HG03066 (cell line): Measurements from ENCODE around the gene PPAN.
A peak's percentile ranks its signal among the peaks of the same experiment; 100 is the strongest.

Experiments
- ATAC-seq: cut with Tn5 transposase; IDR thresholded peaks from one replicate; pipeline ENCODE4 v1.9.1; 2021; ENCODE audit warnings: low read depth; ENCODE audit not compliant: unreplicated experiment

The PPAN gene

GRCh38 chr19:10106100-10106936 is at the start of gene PPAN:
Gene PPAN (plus strand): TSS chr19:10106362. CDS start chr19:10106395, 33 bp downstream.
- peak; percentile 48 for ATAC-seq

GRCh38 chr19:10061717-10062310 is 44.3 kb upstream of the PPAN start:
- ATAC-seq: no peak

DNA sequence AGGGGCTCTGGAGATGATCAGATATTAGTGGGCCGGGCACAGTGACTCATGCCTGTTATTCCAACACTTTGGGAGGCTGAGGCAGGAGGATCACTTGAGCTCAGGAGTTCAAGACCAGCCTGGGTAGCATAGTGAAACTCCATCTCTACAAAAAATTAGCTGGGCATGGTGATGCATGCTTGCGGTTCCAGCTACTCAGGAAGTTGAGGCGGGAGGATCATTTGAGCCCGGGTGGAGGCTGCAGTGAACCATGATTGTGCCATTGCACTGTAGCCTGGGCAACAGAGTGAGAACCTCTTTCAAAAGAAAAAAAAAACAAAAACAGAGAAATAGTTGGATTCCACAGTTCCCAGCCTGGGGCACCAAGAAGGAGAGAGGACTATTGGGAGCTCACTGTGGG is 38.0 kb upstream of the PPAN start:
- no peak for ATAC-seq

- ATAC-seq: no peak
Observed at GRCh38 chr19:10069046-10069445, 37.1 kb upstream of the PPAN start.

- ATAC-seq: no peak
Observed at GRCh38 chr19:10070730-10071446, 35.3 kb upstream of the PPAN start.

GRCh38 chr19:10074153-10074552 is 32.0 kb upstream of the PPAN start:
- no peak for ATAC-seq

GRCh38 chr19:10076535-10076934 is 29.6 kb upstream of the PPAN start:
- no peak for ATAC-seq

GRCh38 chr19:10078329-10078728 is 27.8 kb upstream of the PPAN start:
- no peak for ATAC-seq

GRCh38 chr19:10079031-10079453 is 27.1 kb upstream of the PPAN start:
- no peak for ATAC-seq

DNA sequence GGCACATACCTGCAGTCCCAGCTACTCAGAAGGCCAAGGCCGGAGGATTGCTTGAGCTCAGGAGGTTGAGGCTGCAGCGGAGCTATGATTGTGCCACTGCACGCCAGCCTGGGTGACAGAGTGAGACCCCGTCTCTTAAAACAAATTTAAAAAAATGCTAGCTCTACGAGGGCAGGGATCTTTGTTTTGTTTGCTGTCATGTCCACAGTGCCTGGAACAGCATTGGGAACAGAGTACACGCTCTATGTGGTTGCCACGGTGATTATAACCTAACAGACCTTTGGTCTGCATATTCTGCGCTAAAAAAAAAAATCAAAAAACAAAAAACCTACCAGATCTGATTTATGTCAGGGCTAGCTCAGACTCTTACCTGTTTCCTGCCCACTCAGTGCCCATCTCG is 22.3 kb upstream of the PPAN start:
- ATAC-seq: no peak

DNA sequence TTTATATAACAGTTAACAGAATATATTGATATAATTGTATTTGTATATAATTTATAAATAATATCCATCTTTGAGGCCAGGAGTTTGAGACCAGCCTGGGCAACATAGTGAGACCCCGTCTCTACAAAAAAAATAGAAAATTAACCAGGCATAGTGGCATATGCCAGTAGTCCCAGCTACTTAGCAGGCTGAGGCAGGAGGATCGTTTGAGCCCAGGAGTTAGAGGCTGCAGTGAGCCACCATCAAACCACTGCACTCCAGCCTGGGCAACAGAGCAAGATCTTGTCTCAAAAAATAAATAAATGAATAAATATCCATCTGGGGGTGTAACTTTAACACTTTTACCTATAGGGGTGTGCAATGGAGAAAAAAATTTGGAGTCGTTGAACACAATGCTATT is 21.4 kb upstream of the PPAN start:
- no peak for ATAC-seq

GRCh38 chr19:10085641-10086590 is 20.2 kb upstream of the PPAN start, which contains the start of gene SHFL:
Gene SHFL (plus strand): TSS chr19:10086317. CDS start chr19:10086428, 111 bp downstream.
- no peak for ATAC-seq

DNA sequence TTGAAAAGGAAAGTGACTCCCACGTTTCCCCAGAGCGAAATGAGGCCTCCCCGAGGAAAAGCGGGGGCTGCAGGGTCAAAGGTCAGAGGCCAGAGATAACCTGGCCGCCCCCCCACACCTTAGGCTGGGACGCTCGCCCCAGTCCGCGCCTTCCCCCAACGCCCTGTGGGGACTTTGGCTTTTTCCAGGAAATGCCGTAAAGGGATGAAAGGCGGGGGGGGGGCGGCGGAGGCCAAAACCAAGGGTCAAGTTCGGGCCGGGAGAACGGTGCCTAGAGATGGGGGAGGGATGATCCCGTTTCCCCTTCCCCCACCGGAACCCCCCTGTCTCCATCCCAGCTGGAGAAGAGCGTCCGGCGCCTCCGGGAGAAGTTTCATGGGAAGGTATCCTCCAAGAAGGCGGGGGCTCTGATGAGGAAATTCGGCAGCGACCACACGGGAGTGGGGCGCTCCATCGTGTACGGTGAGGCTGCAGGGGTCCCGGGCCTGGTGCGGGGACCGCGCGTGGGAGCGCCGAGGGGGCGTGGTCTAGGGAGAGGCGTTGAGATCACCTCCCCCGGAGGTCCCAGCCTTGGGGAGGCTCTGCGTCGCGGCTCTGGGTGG is 19.5 kb upstream of the PPAN start:
- no peak for ATAC-seq

DNA sequence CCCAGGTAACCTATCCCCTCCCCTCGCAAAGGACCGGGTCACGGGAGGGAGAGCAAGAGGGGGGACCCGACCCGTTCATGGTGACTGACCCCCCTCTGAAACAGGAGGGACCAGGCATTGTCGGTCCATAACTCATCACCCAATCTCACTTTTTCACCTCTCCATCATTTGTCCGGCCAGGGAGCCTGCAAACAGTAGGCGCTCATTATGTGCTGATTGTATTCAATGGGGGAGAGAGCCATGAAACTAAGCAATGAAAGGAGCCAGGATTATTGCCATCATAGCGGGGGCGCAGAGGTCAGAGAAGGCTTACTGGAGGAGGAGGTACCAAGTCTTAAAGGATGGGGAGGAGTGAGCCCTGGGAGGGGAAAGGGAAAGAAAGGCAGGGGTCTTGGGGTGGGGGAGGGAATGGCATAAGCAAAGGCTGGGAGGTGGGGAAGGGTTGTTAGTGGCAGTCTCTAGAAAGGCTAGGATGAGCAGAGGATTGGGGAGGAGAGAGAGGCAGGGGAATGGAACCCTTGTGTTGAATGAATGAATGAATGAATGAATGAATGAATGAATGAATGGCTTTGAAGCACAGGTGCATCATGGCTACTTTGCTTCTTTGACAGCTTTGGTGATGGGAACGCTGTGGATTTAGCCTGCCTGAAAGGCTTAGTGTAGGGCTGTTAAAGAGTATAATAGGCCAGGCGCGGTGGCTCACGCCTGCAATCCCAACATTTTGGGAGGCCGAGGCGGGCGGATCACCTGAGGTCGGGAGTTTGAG is 18.7 kb upstream of the PPAN start:
- ATAC-seq: no peak

GRCh38 chr19:10088949-10089554 is 17.1 kb upstream of the PPAN start:
- ATAC-seq: no peak

GRCh38 chr19:10089801-10090375 is 16.3 kb upstream of the PPAN start:
- no peak for ATAC-seq

DNA sequence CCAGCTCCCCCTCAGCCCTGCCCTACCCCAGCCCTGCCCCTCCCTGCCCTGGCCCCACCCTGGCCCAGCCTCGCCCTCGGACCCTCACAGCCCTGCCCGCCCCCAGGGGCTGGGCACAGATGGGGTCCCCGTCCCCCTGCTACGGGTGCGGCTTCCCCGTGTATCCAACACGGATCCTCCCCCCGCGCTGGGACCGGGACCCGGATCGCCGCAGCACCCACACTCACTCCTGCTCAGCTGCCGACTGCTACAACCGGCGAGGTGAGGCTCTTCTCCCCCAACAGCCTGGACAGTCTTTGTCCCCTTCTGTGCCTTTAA is 14.8 kb upstream of the PPAN start:
- ATAC-seq: no peak

- ATAC-seq: no peak
Observed at GRCh38 chr19:10091895-10092641, 14.1 kb upstream of the PPAN start.
